Measurements from ENCODE around the gene PEMT.

DNA sequence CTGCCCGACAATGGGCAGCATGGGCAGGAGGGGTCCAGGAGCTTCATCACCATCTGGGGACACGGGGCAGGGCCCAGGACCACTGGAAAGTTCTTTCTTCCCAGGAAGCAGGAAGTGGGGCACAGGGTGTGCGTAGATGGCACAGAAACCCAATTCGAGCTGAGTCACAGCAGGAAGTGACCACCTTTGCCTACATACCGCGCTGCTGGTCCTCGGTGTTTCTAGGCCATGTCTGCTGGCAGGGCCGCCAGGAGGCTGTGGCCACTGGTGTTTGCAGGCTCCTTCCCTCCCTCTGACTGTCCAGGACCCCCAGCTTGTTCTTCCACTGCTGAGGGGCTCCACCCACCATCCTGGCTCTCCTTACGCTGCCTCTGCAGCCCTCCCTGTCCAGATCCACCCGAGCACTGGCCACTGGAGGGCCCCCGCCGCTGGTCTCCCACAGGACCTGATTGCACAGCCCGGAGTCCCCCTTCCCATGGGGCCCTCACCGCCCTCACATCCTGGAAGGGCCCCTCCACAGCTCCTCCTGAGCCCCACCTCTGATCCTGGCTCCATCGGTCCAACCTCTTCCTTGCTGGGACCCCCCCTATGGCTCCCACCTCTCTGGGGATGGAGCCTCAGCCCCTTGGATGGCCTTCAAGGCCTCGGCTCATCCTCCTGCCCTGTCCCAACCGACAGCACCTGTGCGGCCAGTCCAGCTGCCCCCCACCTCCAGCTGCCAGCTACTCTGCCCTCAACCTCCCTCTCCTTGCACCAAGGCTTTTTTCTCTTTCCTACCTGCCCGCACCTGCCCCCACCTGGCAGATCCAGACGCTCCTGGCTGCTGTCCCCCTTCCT, 80.8 kb downstream of the PEMT start:
- no peak for TF ChIP-seq FOSL2 (IDR thresholded peaks at IDR 0.05)
- TF ChIP-seq FOSL2 (CRISPR knock-in tag; IDR thresholded peaks at IDR 0.05), result no peak
- TF ChIP-seq POLR2A (IDR thresholded peaks at IDR 0.05; ENCODE audit: low read length), result no peak
- TF ChIP-seq, protein P1, sequence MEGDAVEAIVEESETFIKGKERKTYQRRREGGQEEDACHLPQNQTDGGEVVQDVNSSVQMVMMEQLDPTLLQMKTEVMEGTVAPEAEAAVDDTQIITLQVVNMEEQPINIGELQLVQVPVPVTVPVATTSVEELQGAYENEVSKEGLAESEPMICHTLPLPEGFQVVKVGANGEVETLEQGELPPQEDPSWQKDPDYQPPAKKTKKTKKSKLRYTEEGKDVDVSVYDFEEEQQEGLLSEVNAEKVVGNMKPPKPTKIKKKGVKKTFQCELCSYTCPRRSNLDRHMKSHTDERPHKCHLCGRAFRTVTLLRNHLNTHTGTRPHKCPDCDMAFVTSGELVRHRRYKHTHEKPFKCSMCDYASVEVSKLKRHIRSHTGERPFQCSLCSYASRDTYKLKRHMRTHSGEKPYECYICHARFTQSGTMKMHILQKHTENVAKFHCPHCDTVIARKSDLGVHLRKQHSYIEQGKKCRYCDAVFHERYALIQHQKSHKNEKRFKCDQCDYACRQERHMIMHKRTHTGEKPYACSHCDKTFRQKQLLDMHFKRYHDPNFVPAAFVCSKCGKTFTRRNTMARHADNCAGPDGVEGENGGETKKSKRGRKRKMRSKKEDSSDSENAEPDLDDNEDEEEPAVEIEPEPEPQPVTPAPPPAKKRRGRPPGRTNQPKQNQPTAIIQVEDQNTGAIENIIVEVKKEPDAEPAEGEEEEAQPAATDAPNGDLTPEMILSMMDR (IDR thresholded peaks at IDR 0.05), result no peak
- TF ChIP-seq EP300 (IDR thresholded peaks at IDR 0.05), result no peak
- no peak for TF ChIP-seq MAFK (IDR thresholded peaks at IDR 0.05; ENCODE audit: partially characterized antibody)
- no peak for TF ChIP-seq CHD4 (IDR thresholded peaks at IDR 0.05; ENCODE audit: borderline replicate concordance)
- TF ChIP-seq ZNF302 (CRISPR knock-in tag; IDR thresholded peaks at IDR 0.05), result no peak
- no peak for TF ChIP-seq HDAC2 (IDR thresholded peaks at IDR 0.05)
- no peak for TF ChIP-seq HOXB5 (CRISPR knock-in tag; IDR thresholded peaks at IDR 0.05)
- no peak for TF ChIP-seq NPAS2 (CRISPR knock-in tag; IDR thresholded peaks at IDR 0.05; ENCODE audit: borderline replicate concordance)
- TF ChIP-seq, protein P2, sequence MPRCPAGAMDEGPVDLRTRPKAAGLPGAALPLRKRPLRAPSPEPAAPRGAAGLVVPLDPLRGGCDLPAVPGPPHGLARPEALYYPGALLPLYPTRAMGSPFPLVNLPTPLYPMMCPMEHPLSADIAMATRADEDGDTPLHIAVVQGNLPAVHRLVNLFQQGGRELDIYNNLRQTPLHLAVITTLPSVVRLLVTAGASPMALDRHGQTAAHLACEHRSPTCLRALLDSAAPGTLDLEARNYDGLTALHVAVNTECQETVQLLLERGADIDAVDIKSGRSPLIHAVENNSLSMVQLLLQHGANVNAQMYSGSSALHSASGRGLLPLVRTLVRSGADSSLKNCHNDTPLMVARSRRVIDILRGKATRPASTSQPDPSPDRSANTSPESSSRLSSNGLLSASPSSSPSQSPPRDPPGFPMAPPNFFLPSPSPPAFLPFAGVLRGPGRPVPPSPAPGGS (IDR thresholded peaks at IDR 0.05), result no peak
